GM13977 (cell line): Measurements from ENCODE around the gene ERAL1.
"Not testable (repeated sequence)": the region's sequence is repeated elsewhere in the genome, so short reads cannot be mapped to it uniquely, and the experiment has no call there.

Source experiments
- DNase-seq: peaks from one replicate; pipeline ENCODE4 v3.0.0; 2012; ENCODE audit warnings: low spot score
- in situ Hi-C: fragments of 300-500 bp; cut with MboI; formaldehyde crosslinking; loops from one replicate; pipeline ENCODE4 v1.12.0; 2022; ENCODE audit warnings: low sequenced_read_pairs, low pct_unique_long_range_greater_than_20kb, mixed read lengths, inconsistent platforms; ENCODE audit not compliant: unreplicated experiment
- TF ChIP-seq, protein P1 (sequence below): IDR thresholded peaks from 2 replicates; pipeline ENCODE4 v1.5.1; 2012; ENCODE audit warnings: mild to moderate bottlenecking, control low read depth; ENCODE audit not compliant: insufficient read depth; ENCODE audit errors: extremely low read depth, missing control alignments

The ERAL1 gene

DNA sequence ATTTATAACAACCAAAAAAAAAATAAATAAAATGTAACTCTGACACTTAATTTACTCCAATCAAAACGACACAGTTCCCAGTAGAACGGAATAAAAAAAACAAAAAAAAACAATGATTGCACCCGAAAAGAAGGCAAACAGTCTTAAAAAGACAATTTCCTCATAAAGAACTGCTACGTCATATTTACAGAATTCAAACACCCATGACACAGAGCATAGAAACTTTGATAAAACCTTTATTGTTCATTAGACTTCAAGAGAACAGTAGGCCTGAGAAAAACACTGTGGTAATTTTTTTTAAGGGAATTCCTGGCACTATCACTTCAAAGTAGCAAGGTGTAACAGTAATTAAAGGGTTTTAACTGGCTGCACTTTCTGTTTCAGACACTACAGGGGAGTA is 38.3 kb upstream of the ERAL1 start:
- DNase-seq, result no peak
- TF ChIP-seq, protein P1, sequence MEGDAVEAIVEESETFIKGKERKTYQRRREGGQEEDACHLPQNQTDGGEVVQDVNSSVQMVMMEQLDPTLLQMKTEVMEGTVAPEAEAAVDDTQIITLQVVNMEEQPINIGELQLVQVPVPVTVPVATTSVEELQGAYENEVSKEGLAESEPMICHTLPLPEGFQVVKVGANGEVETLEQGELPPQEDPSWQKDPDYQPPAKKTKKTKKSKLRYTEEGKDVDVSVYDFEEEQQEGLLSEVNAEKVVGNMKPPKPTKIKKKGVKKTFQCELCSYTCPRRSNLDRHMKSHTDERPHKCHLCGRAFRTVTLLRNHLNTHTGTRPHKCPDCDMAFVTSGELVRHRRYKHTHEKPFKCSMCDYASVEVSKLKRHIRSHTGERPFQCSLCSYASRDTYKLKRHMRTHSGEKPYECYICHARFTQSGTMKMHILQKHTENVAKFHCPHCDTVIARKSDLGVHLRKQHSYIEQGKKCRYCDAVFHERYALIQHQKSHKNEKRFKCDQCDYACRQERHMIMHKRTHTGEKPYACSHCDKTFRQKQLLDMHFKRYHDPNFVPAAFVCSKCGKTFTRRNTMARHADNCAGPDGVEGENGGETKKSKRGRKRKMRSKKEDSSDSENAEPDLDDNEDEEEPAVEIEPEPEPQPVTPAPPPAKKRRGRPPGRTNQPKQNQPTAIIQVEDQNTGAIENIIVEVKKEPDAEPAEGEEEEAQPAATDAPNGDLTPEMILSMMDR, result no peak
- in situ Hi-C loops, result no loop called here

DNA sequence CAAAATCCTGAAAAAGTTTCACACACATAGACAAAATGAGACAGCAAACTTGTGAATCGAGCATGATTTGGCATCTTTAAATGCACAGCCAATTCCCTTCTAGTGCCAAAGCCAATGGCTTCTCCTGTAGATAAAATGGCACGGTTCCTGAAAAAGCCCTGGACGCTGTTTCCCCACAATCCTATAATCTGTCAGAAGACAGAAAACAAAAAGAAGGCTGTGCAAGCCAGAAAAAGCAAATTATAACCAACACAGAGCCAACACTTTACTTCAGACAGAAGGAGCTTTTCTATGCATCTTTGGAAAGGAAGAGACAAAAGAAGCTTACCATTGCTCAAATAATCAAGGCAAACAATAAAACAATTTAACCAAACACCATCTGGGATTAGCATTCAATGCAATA is 36.0 kb upstream of the ERAL1 start:
- no peak for DNase-seq
- TF ChIP-seq, protein P1, result no peak
- in situ Hi-C loops, result no loop called here

DNA sequence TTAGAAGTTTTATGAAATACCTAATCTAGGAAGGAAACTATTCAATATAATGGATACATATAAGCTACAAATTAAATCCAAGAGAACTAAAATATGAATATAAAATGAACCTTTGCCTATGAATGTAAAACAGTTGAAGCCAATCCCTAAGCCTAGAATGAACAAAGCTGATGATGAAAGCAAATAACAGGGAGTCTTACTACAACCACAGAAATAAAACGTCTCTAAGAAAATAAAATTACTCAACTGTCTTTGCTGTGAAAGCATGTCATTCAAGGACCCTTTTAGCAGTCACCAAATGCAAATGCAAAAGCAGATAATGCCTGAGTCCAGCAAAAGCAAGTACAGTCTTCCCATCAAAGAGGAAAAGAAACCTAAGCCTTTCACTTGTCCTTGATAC is 35.2 kb upstream of the ERAL1 start:
- TF ChIP-seq, protein P1, result no peak
- in situ Hi-C loops, result no loop called here
- no peak for DNase-seq

DNA sequence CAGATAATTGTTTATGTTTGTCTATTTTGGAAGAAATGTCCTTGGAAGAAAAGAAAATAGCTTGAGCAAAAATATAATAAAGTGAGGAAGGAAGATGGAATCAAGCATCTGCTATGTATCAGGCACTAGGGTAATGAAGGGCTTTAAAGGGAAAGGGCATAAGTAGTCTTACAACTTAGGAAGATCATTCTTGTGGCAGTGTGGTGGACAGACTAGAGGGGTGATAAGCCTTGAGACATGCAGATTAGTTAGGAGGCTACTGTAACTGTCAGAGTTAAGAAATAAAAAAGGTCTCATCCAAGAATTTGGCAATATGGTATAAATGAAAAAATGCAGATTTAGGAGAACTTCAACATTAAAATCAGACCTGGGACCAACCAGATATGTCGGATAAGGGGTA is 27.1 kb upstream of the ERAL1 start:
- TF ChIP-seq, protein P1, result no peak
- in situ Hi-C loops, result no loop called here
- DNase-seq, result no peak

DNA sequence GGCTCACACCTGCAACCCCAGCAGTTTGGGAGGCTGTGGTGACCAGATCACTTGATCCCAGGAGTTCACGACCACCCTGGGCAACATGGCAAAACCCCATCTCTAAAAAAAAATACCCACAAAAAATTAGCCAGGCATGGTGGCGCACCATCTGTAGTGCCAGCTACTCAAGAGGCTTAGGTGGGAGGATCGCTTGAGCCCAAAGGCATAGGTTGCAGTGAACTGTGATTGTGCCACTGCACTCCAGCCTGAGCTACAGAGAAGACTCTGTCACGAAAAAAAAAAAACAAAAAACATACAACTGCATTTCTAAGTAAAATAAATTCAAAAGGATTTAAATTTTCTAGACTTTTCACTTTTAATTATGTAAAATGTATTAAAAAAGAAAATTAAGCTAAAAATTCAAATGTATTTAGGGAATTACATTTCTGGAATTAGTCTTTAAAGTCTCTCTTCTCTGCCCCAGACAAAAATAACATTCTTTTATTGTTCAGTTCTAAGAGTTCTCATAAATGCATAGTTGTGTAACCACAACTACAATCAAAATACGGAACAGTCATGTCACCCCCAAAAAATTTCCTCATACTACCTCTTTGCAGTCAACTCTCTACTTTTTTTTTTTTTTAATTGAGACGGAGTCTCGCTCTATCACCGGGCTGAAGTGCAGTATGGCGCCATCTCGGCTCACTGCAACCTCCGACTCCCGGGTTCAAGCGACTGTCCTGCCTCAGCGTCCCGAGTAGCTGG is 26.3 kb upstream of the ERAL1 start:
- in situ Hi-C loops, result no loop called here
- TF ChIP-seq, protein P1, result no peak
- DNase-seq, result no peak

DNA sequence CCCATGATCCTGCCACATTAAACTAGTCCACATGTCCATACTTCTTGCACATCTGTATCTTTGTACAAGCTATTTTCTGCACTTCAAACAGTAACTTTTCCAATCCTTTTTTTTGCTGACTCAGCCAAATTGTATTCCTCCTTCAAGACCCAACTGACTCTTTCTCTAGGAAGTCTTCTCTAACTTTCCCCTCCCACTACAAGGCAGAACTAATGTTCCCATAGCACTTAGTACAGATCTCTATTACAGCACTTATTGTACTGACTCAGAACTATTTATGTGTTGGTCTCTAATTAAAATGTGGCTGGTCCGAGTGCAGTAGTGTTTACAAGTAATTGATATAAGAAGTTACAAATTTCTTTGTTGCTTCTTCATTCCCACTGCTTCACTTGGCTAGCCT is 20.4 kb upstream of the ERAL1 start:
- in situ Hi-C loops, result no loop called here
- TF ChIP-seq, protein P1, result no peak
- DNase-seq, result no peak

DNA sequence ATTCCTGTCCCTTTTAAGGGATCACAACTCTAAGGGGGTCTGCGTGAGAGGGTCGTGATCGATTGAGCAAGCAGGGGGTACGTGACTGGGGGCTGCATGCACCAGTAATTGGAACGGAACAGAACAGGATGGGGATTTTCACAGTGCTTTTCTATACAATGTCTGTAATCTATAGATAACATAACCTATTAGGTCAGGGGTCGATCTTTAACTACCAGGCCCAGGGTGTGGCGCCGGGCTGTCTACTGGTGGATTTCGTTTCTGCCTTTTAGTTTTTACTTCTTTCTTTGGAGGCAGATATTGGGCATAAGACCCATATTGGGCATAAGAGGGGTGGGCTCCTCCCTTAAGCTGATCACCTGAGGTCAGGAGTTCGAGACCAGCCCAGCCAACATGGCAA is 18.3 kb upstream of the ERAL1 start:
- in situ Hi-C loops, DNase-seq: not testable (repeated sequence)
